ENCODE results near the gene NTPCR.
"Not testable (repeated sequence)": the region's sequence is repeated elsewhere in the genome, so short reads cannot be mapped to it uniquely, and the experiment has no call there.

Gene NTPCR

GRCh38 chr1:232950197-232951176, at the start of gene NTPCR:
Gene NTPCR (plus strand): TSS chr1:232950611. CDS start chr1:232950711, 100 bp downstream.
- DNase-seq = peak; percentile 92

- DNase-seq = no peak
Measured at GRCh38 chr1:232900818-232901217, 49.6 kb upstream of the NTPCR start.

- no peak for DNase-seq
Measured at GRCh38 chr1:232901255-232901654, 49.2 kb upstream of the NTPCR start.

- no peak for DNase-seq
Measured at GRCh38 chr1:232902774-232903350, 47.5 kb upstream of the NTPCR start.

- DNase-seq = no peak
Measured at GRCh38 chr1:232904131-232904530, 46.3 kb upstream of the NTPCR start.

GRCh38 chr1:232904566-232904965, 45.8 kb upstream of the NTPCR start:
- DNase-seq = no peak

GRCh38 chr1:232905331-232906034, 44.9 kb upstream of the NTPCR start:
- DNase-seq = no peak

- no peak for DNase-seq
Measured at GRCh38 chr1:232906441-232906840, 44.0 kb upstream of the NTPCR start.

- no peak for DNase-seq
Measured at GRCh38 chr1:232908831-232909230, 41.6 kb upstream of the NTPCR start.

- DNase-seq = no peak
Measured at GRCh38 chr1:232909752-232910151, 40.7 kb upstream of the NTPCR start.

- DNase-seq = no peak
Measured at GRCh38 chr1:232911027-232911599, 39.3 kb upstream of the NTPCR start.

- DNase-seq = no peak
Measured at GRCh38 chr1:232912845-232913580, 37.4 kb upstream of the NTPCR start.

GRCh38 chr1:232914271-232914670, 36.1 kb upstream of the NTPCR start:
- DNase-seq = not testable (repeated sequence)

GRCh38 chr1:232915212-232915611, 35.2 kb upstream of the NTPCR start:
- no peak for DNase-seq

- DNase-seq = no peak
Measured at GRCh38 chr1:232917053-232917452, 33.4 kb upstream of the NTPCR start.

GRCh38 chr1:232921381-232921780, 29.0 kb upstream of the NTPCR start:
- DNase-seq = no peak

- no peak for DNase-seq
Measured at GRCh38 chr1:232922485-232922884, 27.9 kb upstream of the NTPCR start.

- peak; percentile 19 for DNase-seq
Measured at GRCh38 chr1:232923739-232924386, 26.5 kb upstream of the NTPCR start.

GRCh38 chr1:232924874-232925273, 25.5 kb upstream of the NTPCR start:
- no peak for DNase-seq

- DNase-seq = no peak
Measured at GRCh38 chr1:232925421-232926220, 24.8 kb upstream of the NTPCR start.

GRCh38 chr1:232927166-232927565, 23.2 kb upstream of the NTPCR start:
- not testable (repeated sequence) for DNase-seq

Data from CD4-positive, alpha-beta T cell treated with Interleukin-15 for 1 hour (primary cell).